SK-N-MC (cell line): Measurements from ENCODE around the gene C19orf67.

Experiments used
- EZH2 ChIP-seq: fragments of 200-600 bp; sonication (generic); IDR thresholded peaks from one replicate; pipeline ENCODE4 v1.6.1; 2017; ENCODE audit warnings: antibody characterized with exemption
- FOXP2 ChIP-seq: optimal IDR thresholded peaks from 2 replicates; pipeline ENCODE3; 2011; ENCODE audit warnings: mild to moderate bottlenecking, moderate library complexity; ENCODE audit not compliant: insufficient read depth; ENCODE audit errors: extremely low read length, control extremely low read depth
- POLR2AphosphoS5 ChIP-seq: IDR thresholded peaks from 2 replicates; pipeline ENCODE4 v1.6.1; 2012; ENCODE audit warnings: mild to moderate bottlenecking, low read depth, low read length, borderline replicate concordance

DNA sequence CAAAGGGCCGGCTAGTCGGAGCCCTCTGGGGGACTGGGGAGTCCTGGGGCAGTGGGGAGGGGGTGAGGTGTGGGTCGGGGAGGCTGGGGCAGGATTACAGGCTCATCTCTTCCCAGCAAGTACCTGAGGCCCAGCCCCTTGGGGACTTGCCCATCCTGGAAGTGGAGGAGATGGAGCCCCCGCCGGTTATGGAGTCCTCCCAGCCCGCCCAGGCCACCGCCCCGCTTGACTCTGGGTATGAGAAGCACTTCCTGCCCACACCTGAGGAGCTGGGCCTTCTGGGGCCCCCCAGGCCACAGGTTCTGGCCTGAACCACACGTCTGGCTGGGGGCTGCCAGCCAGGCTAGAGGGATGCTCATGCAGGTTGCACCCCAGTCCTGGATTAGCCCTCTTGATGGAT is 33.6 kb downstream of the C19orf67 start:
- TF ChIP-seq EZH2 = no peak
- no peak for TF ChIP-seq POLR2AphosphoS5
- TF ChIP-seq FOXP2 = no peak
